Measurements from ENCODE around the gene FLNB.

FLNB gene

DNA sequence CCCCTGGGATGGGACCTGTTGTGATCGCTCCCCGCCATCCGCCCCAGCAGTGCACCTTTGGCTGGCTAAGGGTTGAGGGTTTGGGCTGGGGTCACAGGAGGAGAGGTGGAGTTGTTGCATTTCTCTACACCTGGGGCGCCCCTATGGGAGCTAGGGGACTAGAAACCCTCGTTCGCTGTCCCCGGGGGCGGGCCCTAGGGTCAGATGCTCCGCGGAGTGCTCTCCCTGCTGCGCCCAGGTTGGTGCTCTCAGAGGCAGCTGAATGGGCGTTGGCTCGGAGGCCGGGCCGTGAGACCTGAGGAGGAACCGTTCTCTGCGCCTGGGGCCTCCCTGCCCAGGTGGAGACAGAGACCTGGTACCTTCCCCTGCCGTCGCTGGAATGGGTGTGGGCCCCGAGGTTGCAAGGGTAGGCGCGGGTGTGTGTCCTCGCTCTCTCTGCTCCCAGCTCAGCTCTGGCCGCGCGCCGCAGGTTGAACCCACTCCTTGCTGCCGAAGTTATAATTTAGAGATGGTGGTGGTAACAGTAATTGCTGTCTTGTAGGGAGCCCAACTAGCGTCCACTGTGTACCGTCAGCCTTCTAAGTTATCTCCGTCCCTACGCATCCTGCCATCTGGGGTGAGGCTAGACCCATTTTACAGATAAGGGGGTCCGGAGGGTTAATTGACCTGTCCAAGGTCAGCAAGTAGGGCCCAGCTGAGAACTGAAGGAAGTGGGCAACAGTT is 965 bp downstream of the FLNB start:
- FAIRE-seq (no peak), DNase-seq (ENCODE audit: insufficient read length, low spot score) (no peak)

DNA sequence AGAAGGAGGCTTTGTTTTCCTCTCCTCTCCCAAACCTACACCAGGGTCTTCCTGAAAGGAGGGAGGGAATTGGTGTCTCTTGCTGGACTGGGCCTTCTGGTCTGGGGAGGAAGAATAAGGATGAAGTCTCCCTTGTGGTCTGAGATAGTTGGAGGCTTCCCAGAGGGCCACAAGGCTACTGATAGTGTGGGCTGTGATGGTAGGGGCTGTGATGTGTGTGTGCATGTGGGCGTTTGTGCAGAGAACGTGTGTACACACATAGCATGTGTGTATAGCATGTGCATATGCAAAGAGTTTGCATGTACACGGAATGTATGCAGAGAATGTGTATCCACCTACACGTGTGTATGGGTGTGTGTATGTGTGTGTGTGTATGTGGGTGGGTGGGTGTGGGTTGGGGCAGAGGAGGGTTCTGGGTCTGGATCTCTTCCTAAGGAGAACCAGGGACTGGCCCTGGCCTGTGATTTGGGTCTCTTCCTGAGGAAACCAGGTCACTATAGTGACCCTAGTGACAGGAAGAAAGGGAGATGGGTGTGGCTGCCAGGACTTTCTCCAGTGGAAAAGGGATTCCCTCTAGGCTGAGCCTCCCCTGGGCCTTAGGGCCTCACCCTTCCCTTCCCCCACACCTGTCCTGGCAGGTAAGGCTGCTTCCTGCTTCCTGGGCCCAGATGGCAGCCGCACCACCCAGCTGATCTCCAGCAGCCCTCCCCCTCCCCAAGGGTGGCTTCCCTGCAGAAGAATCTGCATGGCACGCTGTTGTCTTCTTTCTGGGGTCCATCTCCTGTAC is 1.7 kb downstream of the FLNB start:
- FAIRE-seq: no peak

DNA sequence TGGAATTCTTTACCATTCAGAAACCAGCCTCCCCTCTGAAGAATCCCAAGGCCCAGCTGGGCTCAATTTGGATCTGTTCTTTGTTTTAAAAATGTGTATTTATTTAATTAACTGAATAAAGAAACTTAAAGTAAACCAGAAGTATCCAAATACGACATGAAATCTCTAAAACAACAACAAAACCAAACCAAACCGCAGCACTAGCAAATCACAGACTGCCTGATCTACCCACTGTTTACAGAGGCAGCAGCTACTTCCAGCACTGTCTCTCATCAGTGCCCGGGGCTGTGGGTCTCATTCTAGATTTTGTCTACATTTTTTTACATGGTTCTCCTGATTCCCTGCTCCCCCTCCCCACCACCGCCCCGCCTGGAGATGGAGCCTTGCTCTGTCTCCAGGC is 2.3 kb downstream of the FLNB start:
- DNase-seq (ENCODE audit: insufficient read length, low spot score): no peak
- FAIRE-seq: no peak

More for the DNA sequence above, 1.7 kb downstream of the FLNB start:
- no peak for DNase-seq (ENCODE audit: insufficient read length, low spot score)

DNA sequence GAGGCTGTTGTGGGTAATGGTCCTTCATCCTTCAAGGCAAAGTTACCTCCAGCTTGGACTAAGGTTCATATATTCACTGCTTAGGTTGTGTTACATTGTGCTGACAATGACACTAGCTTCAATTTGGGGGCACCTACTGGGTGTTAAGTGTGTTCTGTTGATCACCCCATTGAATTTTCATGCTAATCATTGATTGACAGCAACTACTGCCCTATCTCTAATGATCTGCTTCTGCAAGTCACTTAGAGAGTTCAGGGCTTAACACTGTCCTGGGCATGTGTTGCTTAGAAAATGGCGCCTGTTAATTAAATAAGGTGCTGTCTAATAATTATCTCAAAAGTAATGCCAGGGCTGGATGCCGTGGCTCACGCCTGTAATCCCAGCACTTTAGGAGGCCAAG is 3.4 kb downstream of the FLNB start:
- no peak for FAIRE-seq
- no peak for DNase-seq (ENCODE audit: insufficient read length, low spot score)

DNA sequence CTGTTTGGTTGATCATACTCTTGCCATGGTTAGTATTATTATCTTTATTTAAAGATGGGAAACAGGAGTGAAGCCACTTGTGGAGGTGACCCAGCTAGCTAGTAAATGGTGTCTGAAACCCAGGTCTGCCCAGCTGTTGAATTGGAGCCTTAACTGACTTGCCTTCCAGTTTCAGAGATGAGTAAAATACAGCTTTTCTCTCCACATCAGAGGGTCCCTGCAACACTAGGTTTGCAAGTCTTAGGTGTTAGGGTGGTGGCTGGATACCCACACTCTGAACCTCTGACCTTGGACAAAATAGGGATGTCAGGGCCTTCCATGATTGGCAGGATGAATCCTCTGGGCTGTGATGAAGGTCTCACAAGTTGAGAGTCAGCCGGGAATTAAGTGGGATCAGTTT is 4.1 kb downstream of the FLNB start:
- DNase-seq (ENCODE audit: insufficient read length, low spot score): no peak
- FAIRE-seq: no peak

DNA sequence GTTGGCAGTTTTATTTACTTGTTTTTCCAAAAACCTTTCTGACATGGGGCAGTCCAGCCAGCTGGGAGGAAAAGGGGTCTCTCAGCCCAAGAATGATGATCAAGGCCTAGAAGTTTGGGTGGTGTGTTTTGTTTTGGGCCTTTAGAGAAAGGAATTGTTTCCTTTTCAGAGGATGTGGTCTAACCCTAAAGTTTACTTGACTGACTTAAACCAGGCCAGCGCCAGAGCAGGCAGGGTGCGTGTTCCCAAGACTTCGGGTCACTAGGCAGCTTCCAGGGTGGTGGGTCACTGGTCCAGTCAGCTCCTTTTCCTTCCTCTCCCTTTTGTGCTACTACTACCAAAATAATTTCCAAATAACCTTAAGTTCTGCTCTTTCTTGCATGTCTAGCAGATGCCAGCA is 4.9 kb downstream of the FLNB start:
- FAIRE-seq (no peak), DNase-seq (ENCODE audit: insufficient read length, low spot score) (no peak)

DNA sequence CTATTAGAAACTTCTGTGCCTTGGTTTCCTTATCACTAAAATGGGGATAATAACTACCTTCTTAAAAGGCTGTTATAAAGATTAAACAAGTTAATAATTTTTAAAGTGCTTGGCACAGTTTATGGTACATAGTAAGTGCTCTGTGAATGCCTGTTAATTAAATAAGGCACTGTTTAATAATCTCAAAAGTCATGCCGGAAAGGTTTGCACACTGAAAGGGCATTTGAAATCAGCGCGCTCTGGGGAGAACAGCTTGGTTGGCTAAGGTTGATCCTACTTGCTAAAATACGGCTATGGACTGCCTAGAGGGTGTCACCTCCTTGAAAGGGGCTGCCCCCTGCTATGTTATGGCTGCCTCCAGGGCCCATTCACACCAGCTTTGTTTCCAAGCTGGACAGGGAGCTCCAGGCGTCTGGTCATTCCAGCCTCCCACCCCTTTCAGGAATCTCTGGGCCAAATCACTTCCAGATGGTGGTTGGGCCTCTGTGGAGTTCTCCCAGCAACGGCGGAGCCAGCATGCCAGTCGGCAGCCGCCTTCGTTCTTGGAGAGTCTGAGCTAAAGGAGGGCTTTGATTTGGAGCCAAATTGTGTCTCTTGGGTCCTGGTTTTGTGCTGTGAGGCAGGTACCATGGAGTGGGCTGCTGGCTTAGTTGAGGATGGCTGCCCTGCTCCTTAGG is 5.9 kb downstream of the FLNB start:
- DNase-seq (ENCODE audit: insufficient read length, low spot score) (no peak), FAIRE-seq (no peak)

DNA sequence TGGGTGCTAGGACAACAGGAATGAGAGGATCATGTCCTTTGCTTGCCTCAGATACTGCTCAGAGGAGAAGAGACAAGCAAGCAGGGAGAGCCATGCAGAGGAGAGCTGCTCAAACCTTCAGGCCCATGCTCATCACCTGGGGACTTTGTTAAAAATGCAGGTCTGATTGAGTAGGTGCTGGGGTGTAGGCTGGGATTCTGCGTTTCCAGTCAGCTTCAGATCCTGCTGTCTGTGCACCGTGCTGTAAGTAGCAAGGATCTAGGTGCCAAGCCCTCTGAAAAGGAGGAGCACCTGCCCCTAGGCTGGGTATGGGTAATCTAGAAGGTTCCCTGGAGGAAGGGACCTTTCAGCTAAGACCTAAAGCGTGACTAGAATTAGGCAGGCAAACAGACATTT is 7.3 kb downstream of the FLNB start:
- DNase-seq (ENCODE audit: insufficient read length, low spot score): no peak
- no peak for FAIRE-seq

DNA sequence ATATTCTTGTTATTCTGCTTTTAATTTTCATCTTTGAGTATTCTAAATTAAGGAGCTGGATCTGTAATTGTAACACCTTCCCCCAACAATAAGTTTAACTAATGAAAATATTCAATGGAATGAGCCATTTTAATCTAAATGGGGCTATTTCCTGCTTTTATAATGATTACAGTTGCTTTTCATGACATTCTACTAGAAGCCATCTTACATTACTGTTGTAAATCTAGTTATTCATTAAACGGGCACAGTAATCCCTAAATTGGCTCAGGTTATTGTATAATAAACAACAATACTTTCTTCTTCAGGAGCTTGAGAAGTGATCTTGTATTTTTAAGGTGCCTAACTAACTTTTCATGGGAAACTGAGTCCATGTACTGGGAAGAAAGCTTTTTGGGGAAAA is 8.5 kb downstream of the FLNB start:
- FAIRE-seq (no peak), DNase-seq (ENCODE audit: insufficient read length, low spot score) (no peak)

DNA sequence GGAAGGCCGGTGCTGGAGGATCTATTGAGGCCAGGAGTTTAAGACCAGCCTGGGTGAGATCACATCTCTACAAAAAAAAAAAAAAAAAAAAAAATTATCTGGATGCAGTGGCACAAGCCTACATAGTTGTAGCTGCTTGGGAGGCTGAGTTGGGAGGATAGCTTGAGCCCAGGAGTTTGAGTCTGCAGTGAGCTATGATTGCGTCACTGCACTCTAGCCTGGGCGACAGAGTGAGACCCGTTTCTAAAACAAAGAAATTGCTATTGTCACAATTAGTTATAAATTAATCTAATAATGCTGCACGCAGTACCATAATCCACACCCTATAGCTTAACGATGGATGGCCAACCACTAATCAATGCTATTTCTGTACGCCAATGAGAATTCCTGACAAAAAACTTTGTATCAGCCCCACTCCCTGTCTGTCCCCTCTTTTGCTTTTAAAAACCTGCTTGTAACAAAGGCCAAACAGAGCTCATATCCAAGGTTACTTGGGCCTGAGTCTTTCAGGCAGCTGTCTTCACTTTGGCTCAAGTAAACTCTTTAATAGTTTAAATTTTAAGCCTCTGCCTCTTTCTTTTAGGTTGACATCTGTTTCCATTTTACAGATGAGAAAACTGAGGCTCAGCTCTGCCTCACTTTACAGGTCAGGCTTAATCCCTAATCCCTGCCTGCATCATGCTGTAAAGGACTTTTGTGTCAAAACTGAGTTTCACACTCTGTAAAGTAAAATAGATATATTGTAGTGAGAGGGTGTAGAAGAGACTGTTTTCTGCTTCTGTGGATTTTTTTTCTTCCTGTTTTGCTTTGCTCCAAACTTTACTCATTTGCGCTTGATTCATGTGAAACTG is 10.9 kb downstream of the FLNB start:
- DNase-seq (ENCODE audit: insufficient read length, low spot score) (no peak), FAIRE-seq (no peak)

DNA sequence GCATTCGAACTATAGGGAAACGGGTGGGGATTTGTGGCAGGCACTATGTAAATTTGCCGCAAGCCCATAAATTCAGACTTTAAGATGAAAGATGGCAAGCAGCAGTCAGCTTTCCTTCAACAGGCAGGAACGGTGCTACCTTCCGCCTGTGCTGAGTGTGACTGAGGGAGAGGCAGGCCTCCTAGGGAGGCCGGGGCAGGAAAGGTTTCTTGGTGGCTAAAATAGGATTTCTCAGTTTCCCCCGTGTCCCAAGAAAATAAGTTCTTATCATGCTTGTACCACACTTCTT is 12.5 kb downstream of the FLNB start:
- DNase-seq (ENCODE audit: insufficient read length, low spot score): no peak
- no peak for FAIRE-seq

DNA sequence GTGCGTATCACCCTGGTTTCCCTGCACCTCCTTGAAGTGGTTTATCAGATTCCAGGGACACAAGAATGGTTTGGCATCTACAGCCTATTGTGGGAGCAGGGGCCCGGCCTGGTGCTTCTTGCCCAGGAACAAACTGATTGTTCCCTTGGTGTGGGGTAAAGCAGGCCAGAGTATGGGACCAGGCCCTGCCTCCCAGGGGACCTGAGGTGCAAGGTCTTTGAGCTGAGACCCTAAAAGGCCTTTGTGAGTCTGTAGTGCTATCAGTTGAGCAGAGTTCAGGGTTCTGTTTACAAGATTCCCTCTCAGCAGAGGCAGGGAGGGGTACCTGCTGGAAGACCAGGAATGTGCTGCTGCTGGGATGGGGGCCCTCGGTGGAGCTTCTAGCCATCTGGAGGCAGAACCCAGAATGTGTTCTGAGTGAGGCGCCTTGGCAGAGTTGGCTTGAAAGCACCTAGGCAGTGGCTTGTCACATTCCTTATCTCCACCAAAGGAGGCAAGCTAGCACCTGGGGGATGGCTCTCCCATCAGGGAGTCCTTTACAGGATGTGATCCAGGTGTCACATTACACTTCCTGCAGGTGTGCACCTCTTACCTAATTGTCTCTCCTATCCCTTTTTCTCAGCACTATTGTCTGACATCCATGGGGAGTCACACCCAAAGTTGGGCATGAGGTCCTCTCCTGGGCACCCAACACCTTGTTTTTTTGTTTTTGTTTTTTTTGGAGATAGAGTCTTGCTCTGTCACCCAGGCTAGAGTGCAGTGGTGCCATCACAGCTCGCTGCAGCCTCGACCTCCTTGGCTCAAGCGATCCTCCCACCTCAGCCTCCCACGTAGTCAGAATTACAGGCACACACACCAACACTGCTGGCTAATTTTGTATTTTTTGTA is 13.1 kb downstream of the FLNB start:
- no peak for DNase-seq (ENCODE audit: insufficient read length, low spot score)
- no peak for FAIRE-seq

DNA sequence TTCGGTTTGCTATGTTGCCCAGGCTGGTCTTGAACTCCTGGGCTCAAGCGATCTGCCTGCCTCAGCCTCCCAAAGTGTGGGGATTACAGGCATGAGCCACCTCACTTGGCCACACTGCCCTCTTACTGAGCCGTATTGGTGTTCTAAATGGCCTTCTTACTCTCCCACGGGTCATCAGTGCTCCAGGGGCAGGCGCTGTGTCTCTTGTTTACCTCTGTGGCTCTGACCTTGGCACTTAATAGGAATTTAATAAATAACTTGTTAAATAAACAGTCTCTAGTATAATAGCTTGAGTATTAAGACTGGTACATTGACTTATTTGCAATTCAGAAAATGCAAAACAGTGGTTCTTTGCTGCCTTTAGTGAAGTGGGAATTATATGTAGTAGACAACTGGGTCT is 13.7 kb downstream of the FLNB start:
- no peak for DNase-seq (ENCODE audit: insufficient read length, low spot score)

DNA sequence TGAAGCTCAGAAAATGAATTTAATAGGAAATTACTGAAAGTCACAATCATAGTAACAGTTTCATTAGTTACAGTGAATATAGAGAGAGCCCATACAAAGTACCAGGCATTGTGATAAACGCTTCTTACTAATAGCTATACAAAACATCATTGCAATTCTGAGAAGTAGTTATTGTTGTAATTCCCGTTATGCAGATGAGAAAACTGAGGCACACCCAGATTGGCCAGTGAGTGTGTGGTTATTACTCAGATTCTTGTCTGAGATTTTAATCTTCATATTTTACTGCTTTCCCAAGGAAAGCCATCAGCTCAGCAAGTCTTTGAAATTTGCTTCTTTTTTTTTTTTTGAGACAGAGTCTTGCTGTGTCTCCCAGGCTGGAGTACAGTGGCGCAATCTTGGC is 14.3 kb downstream of the FLNB start:
- FAIRE-seq: no peak
- DNase-seq (ENCODE audit: insufficient read length, low spot score): no peak

More for the DNA sequence above, 13.7 kb downstream of the FLNB start:
- no peak for FAIRE-seq

DNA sequence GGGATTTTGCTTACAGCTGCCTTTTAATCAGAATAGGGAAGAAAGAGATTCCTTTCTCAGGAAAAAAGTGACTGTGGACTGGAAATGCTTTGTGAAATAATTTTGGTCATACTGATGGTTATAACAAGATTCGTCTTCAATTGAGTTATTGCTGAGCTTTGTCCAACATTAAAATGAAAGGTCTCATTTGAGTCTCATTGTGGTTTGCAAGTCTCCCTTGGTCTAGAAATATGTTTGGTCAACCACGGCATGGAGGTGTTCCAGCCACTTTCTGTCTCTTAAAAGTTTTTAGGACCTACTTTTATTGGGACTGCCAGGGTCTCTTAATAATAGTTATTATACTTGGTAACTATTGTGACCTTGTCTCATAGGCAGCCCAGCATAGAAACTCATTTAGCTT is 15.3 kb downstream of the FLNB start:
- DNase-seq (ENCODE audit: insufficient read length, low spot score) (no peak), FAIRE-seq (no peak)

DNA sequence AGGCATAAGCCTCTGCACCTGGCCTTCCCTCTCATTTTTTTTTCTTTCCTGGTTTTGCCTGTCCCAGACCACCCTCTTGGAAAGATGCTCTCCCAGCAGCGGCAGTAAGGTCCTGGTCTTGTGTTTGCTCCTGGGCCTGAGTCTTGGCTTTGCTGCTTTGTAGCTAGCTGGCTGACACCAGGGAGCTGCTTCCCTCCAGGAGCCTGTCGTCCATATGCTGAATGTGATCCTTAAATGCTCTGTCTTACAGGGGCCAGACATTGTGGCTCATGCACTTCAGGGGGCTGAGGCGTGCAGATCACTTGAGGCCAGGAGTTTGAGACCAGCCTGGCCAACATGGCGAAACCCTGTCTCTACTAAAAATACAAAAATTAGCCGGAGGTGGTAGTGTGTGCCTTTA is 17.2 kb downstream of the FLNB start:
- DNase-seq (ENCODE audit: insufficient read length, low spot score) (no peak), FAIRE-seq (no peak)

DNA sequence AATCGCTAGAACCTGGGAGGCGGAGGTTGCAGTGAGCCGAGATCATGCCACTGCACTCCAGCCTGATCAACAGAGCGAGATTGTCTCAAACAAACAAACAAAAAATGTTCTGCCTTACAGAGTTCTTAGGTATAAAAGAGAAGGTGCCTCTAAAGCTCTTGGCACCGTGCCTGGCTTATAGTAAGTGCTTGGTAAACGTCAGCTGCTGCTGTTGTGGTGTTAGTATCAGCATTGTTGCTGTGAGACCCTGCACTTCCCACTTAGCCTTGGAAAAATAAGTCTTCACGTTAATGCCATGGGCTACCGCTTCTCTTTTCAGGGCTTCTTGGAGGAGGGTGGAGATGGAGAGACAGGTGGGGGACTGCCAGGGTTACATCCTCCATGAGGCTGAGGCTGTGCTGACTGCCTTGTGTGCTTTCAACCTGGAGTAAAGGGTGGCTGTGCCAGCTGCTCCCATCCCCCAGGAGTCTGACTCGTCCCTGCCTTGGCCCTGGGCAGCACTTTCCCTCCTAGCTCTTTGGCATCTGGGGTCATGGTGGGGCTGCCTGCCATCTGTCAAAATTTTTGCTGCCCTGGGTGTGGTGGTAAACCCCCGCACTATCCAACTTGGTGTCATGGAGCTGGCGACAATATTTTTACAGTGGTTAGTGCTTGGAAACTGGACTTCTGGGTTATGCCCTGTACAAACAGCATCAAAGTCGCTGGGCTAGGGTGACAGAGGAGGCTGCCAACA is 17.8 kb downstream of the FLNB start:
- FAIRE-seq (no peak), DNase-seq (ENCODE audit: insufficient read length, low spot score) (no peak)

DNA sequence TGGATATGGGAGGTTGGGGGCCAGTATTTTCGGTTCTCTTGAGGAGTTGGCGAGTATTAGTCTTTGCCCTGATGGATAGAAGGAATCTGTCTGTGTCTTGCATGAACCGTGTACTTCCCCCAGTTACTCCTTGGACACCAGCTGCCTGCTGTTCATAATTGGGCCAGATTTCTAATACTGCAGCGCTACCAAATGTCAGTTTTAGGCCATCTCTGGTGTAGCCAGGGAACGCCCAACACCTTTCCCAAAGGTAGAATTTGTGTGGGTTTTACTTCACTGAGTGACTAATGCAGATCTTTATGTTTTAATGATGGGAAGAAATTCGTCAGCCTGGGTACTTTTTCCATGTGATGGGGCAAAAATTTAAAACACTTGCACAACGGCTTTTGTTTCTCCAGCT is 18.4 kb downstream of the FLNB start:
- FAIRE-seq (no peak), DNase-seq (ENCODE audit: insufficient read length, low spot score) (no peak)

DNA sequence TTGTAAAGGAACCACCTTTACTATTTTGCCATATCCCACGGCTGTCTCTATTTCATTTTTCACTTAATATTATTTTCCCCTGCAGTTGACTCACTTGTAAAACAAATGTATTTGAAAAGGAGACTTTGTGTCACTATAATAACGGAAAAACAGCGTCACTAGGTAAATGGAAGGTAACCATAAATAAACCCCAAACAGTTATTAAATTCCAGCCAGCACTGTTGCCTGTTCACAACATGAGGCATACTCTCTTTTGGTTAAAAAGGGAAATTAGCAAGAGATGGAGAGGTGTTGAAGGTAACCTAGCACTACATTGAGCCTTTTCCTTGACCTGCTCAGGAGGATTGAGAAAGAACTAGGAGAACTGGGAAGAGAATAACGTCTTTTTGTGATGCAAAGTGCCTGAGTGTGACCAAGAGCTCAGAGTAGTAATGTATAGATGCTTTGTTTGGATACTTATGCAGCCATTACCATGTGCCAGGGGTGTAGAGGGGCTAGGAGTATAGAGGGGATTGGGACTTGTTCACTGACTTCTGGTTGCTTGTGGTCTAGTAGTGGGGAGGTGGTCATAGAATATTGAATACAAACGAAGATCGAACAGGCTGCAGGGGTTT is 19.6 kb downstream of the FLNB start:
- no peak for DNase-seq (ENCODE audit: insufficient read length, low spot score)

More for the DNA sequence above, 19.6 kb downstream of the FLNB start:
- FAIRE-seq: no peak

Measured in GM19239 (cell line).